Epithelial cell of prostate (primary cell): Measurements from ENCODE around the gene FOXD2.
A peak's percentile ranks its signal among the peaks of the same experiment; 100 is the strongest.

Experiments used
- DNase-seq: peaks from one replicate; pipeline ENCODE4 v3.0.0-alpha.2; 2011; ENCODE audit warnings: low read depth, low spot score
- H3K27ac ChIP-seq: fragments of 450-650 bp; 2 replicates; pipeline ENCODE4 v1.5.1; 2017; ENCODE audit warnings: mild to moderate bottlenecking

The FOXD2 gene

DNA sequence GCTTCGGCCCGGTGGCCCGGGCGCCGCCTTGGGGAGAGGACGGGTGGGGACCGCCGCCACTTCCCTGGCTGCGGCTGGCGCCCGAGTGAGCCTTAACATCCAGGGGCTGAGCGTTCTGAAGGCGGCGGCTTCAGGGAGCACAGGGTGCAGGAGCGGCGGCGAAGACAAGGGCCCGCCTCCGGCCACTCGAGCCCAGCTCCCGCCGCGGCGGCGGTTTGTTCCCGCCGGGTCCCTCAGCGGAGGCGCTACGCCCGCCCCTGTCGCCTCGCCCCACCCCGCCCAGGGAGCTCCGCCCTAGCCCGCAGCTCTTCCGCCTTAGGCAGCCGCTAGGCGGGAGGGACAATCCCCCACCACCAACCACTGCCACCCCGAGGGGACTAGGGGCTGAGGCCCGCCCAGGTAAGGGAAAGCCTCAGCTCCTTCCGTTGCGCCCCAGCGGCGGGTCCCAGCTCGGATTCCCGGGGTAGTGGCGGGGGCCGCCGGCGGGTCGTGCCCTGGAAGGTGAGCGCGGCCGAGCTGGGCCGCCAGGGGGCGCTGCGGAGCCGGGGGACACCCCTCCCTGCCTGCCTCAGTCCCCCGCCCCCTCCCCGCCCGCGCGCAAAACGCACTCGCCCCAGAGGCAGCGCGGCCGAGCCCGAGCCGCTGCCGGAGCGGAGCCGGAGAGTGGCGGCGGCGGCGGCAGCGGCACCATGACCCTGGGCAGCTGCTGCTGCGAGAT, at the start of gene FOXD2:
Gene FOXD2 (plus strand): TSS at position 598 of the 718 bp plus-strand sequence. CDS start 92 bp downstream, at position 690.
- no peak for DNase-seq
- peak within 1 kb of the TSS; percentile 56 for H3K27ac ChIP-seq

DNA sequence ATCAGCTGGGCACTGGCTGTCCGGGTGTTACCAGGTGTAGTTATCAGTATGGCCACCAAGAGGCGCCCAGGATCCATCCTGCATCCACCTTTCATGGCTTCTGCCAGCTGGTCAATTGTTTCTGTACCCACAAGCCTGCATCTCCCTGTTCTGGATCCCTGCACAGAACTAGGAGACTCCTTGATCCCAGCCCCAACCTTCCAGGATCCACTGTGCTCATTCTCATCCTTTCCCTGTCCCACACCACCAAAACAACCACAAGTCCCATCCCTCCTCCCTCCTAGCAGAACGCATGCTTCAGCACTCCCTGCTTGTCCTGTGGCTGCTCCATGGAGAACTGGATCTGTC, 49.0 kb upstream of the FOXD2 start:
- no peak for DNase-seq
- no peak overlapping the region for H3K27ac ChIP-seq

DNA sequence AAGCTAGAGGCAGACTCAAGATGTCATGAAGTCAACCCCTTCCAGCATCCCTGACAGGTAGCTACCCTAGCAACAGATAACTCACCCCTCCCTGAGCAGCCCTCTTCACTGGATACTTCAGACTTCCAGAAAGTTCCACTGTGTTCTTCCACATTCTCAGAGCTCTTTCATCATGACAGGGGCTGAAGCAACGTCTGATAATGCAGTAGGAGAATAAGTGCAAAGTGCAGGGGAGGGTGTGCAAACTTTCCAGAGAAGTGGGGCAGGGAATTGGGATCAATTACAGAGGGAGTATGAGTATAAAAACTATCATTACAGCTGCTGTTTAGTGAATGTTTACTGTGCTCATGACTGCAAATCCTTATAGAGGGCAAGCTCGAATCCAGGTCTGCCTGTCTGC, 48.1 kb upstream of the FOXD2 start:
- no peak for DNase-seq
- H3K27ac ChIP-seq: no peak overlapping the region

DNA sequence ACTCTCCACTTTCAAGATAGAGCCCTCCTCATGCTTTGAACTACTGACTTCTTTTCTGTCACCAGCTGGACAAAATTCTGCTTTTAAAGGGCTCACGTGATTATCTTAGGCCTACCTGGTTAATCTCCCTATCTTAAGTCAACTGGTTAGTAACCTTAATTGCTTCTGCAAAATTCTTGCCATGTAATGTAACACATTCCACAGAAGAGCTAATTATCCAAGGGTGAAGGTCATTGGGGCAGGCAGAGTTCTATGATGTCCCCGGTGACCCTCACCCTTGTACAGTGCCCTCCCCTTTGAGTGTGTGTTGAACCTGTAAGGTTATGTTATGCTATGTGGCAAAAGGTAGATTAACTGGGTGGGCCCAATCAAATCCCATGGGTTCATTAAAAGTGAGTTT, 47.0 kb upstream of the FOXD2 start:
- no peak overlapping the region for H3K27ac ChIP-seq
- DNase-seq: no peak

DNA sequence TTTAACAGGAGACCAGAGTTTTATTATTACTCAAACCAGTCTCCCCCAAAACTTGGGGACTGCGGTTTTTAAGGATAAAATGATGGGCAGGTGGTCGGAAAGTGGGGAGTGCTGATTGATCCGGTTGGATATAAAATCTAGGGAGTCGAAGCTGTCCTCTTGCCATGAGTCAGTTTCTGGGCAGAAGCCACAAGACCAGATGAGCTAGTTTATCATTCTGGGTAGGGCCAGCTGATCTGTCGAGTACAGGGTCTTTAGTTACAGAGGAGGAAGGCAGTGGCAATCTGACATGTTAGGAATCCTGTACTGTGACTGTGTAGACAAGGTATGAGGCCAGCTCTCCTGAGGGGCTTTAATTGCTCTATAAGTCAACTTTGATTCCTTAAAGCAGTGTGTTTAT, 44.7 kb upstream of the FOXD2 start:
- no peak overlapping the region for H3K27ac ChIP-seq
- no peak for DNase-seq

DNA sequence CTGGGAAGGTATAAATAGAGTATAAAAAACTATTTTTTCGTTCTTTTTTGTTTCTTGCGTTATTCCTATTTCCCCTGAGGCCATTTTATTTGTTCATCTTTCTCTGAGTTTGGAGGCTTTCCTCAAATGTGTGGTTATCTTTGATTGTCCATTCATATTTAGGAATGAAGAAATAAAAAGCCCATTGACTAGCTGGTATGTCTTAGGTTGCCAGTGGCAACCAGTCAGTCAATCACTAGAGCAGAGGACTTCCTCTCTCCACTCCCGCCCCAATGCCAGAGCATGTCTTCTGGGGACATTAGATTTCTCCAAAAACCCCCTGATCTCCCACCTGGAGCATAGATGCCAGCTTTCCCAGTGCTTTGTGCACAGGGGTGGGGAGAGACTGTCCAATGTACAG, 42.4 kb upstream of the FOXD2 start:
- no peak overlapping the region for H3K27ac ChIP-seq
- DNase-seq: no peak

DNA sequence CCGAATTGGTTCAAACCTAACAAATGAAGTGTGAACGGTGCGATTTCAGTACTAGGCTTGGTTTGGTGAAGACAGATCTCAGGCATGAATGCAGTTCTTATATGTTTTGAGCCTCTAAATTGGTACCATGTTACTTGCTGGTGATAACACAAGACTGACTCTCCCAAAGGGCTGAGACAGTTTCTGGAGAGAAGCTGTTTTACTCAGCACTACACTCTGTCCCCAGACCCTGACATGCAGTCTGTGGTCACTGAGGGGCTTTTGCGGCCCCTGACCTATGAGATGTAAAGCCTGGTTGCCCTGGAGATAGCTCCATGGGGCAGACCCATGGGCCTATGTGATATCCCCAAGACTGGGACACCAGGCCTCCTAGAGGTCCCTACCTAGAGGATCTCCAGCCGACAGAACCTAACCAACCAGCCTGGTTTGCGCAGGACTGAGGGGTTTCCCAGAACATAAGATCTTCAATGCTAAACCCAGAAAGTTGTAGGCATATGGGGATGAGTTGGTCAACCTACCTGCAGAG, 41.1 kb upstream of the FOXD2 start:
- H3K27ac ChIP-seq: no peak overlapping the region
- no peak for DNase-seq

DNA sequence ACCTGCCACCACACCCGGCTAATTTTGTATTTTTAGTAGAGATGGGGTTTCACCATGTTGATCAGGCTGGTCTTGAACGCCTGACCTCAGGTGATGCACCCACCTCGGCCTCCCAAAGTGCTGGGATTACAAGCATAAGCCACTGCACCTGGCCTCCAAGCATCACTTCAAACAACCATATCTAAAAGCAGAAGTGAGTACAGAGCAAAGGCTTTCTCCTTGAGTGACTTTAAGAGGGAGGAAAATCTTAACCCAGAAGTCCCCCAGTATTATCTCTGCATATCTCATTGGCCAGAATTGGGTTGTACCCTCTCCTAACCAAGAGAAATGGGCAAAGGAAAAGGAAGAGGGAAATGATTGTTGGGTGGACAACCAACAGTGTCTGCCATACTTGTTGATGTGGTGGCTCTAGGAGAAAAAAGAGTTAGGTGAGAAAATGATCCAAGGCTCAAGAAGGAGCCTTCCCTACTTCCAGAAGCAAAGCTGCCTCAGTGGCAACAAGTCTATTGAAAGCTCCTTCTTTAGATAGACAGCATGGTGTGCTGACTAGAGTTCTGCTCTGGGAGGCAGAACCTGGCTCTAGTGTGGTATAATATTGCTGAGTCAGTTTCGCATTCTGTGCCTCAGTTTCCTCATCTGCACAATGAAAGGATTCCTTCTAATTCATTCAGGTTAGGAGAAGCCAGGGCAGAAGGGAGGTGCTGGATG, 38.6 kb upstream of the FOXD2 start:
- no peak overlapping the region for H3K27ac ChIP-seq
- DNase-seq: no peak

DNA sequence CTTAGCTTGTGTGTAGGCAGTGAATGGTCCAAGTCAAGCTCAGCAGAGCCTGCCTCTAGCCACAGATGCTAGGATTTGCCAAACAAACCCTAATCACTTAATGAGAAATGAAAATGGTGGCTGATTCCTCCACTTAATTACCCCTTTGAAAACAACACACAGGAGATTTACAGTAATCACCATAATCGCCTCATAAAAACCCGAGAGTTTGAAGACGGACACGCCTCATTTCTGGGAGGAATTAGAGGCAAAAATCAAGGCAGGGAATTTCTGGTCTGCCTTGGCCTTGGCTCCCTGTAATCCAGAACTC, 38.0 kb upstream of the FOXD2 start:
- DNase-seq: no peak
- H3K27ac ChIP-seq: no peak overlapping the region

DNA sequence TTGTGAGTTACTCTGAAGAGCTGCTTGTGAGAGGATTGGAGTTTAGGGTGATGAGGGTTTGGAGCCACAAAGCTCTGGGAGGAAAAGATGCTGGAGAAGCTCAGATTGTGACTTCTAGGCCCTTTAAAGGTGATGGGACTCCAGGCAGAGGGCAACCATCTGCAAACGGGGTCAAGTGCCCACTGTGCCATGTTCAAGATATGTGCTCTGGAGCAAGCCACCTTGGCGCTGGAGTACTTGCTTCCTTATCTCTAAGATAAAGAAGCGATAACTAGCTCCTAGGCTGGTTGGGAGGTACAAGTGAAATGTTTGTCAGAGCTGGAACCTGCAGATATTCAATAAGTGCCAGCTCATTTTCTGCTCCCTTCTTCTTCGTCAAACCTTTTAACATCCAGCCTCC, 36.1 kb upstream of the FOXD2 start:
- no peak overlapping the region for H3K27ac ChIP-seq
- DNase-seq: no peak

DNA sequence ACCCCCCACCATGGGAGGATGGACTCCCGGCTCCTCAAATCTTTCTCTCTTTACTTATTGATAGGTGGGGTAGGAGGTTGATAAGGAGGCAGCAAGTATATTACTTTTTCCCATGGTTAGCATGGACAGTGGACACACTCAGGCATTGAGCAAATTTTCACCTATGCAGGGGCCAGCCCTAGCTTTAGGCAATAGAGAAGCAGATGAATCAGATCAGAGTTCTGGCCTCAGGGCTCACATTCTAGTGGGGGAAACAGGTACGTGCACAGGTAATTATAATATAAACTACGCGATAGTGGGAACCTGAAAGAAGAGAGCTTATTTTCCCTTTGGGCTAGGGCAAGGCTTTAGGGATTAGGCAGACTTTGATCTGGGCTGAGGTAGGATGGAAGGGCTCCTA, 35.3 kb upstream of the FOXD2 start:
- H3K27ac ChIP-seq: no peak overlapping the region
- no peak for DNase-seq

DNA sequence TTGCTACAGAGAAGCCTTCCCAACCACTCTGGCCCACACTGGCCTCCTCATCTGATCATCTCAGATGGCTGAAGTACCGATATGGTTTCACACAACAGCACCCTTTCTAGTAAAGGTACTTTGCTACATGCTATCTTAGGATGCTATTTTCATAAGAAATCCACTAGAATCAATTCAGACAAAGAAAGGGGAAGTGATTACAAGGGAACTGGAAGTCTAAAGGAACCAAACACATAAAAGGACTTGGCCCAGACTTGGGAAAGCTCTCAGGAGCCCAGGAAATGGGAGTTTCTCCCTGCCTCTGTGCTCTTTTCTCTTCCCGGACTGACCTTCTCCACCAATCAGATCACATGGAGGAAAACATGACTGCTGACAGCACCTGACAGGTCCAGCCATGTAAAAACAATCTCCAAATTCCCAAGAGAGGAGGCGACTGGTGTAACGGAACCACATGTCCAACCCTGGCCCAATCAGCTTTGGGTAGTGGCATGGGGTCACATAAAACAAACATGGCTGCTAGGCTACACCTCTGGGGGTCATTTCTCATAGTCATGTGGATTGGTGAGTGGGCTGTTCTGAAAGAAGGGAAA, 34.4 kb upstream of the FOXD2 start:
- H3K27ac ChIP-seq: no peak overlapping the region
- no peak for DNase-seq

DNA sequence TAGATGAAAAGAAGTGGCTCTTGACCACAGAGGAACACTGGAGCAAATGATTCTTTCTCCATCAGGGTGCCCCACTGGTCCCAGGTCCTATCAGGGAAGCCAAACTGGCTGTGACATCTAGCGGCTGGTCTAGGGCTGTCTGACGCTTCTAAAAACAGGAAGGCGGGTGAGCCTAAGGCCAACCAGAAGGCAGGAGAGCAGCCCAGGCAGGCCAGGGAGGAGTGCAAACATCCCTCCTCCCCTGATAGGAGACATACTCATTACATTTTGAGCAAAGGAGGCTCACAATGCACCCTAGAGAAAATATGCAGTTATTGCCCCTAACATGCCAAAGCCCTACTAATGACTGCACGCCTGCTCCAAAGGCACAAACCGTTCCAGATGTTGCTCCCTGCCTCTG, 32.1 kb upstream of the FOXD2 start:
- H3K27ac ChIP-seq: no peak overlapping the region
- no peak for DNase-seq

DNA sequence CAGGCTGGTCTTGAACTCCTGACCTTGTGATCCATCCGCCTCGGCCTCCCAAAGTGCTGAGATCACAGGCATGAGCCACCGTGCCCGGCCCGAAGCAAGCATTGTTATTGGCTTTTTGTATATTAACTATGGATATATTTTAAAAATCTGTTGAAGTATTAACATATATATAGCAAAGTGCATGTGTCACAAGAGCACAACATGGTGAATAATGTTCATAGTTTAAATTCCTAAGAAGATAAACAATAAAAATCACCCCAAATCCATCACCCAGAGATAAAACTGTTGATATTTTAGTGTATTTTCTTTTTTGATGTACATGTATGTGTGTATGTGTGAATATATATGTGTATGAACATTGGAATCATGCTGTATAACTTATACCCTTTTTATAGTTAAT, 30.9 kb upstream of the FOXD2 start:
- H3K27ac ChIP-seq: no peak overlapping the region
- no peak for DNase-seq

DNA sequence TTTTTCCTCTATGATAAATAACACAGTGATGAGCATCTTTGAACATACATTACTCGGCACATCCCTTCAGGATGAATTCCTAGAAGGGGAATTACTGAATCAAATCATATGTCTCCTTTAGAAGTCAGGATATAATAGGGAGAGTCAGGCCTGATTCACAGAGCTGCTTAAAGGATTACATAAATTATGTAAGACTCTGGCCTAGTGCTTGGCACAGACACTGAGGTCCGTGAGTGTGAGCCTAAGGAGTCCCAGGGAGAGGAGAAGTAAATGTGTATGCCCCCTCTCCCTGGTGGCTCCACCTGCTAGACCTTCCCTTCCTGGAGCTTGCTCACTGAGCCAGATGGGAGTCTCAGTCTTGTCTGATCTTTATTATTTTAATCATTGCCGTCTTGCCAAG, 30.4 kb upstream of the FOXD2 start:
- DNase-seq: no peak
- H3K27ac ChIP-seq: no peak overlapping the region

DNA sequence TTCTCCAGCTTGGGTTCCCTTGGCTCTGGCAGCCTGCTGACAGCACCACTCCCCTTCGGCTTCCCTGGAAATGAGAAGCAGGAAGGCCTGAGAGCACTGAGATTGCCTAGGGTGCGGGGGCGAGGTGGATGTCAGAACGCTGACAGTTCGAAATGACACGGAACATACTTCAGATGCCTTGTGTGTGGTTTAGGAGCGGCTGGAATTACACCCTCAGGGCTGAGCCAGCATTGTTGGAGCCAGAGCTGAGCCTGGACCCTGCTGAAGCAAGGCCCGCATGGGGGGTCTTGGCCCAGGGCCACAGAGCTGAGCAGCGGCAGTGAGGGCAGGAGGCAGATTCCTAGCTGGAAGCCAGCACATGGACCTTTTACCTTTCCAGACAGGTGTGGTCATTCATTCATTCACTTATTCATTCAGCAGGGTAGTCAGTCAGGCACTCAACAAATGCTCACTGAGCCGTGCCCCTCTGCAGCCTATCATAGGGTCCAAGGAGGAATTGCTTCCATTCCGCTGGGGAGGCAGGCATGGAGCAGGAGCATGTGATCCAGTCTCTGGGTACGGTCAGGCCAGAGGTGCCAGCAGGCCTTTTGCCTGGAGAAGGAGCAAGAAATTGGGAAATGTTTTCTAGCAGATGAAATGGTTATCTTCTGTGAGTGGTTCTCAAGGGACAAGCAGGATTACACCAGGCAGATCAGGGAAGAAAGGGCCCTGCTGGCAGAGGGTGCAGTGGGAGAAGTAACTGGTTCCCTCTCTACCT, 28.4 kb upstream of the FOXD2 start:
- H3K27ac ChIP-seq: peak overlapping the region; percentile 45

DNA sequence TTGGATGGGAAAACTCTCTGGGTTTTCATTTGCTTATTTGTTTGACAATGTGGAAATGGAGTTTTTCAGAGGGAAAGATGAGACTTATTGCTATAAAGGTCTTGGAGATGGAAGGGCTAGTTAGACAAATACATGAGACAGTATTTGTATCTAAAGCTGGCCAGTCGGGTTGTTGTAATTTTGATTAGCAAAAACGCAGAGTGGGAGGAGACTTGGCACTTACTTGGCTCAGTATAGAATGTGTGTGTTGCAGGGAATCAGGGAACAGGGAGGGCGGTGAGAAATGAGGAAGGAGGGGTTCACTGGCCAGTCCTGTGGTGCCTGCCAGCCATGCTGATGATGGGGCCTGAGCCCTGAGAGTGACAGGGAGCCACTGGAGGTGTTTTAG, 27.8 kb upstream of the FOXD2 start:
- peak overlapping the region; percentile 45 for H3K27ac ChIP-seq
- DNase-seq: no peak

More for the DNA sequence above, 28.4 kb upstream of the FOXD2 start:
- no peak for DNase-seq

DNA sequence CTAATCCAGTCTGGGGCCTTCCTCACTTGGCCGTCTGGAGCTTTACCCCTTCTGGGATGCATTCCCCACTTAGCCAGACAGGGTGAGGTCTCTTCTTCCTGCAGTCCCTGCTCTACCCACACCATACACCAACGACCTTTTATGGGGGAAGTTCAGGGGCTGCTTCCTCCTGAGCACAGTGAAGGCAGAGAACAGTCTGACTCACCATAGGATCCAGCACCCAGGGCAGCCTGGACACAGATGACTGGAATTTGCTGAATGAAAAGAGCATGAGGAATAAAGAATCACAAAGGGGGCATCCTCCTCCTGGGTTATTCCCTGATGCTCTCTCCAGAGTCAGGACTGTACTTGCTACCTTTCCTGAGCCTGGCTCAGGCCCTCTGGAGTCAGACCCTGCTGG, 26.4 kb upstream of the FOXD2 start:
- DNase-seq: no peak
- H3K27ac ChIP-seq: no peak overlapping the region

DNA sequence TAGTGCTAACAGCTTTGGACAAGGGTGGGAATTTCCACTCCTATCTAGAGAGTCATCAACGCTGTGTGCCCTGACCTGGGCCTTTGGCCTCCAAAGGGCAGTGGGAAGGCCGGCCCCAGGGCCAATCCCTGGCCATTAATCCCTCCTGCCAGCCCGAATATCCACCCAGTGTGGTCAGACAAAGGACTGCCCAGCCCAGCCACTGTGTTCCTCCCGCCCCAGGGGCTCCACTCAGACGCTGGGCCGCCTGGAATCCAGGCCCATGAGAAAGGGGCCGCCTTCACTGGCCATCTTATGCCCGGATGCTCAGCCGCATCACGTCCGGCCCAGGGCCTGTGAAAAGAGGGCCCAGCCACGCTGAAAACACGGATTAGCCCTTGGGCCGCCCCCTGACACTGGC, 25.4 kb upstream of the FOXD2 start:
- DNase-seq: no peak
- no peak overlapping the region for H3K27ac ChIP-seq

DNA sequence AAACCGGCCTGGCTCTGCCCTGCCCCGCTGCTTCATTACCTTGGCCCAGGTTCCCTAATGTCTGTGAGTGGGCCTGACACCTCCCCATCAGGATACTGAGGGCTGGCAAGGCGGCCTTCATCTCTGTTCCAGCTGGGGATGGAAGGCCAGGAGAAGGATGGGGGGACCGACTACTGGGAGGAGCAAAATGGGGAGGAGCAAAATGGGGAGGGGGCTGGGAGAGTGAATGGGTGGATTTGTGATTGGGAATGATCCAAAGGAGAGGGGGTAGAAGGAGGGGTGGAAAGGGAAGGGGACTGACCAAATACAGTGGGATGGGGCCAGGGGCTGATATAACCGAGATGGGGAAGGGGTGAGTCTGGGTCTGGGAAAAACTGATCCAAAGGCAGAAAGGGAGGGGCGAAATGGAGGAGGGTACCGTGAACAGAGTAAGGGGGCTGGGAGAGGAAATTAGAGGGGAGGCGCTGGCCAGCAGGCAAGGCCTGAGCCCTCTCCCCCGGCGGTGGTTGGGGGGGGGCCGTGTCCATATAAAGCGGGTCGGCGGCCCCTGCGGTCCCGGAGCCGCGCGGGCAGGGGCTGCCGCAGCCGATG, 22.0 kb upstream of the FOXD2 start, which contains the start of gene FOXE3:
Gene FOXE3 (plus strand): TSS at position 558 of the 591 bp plus-strand sequence. CDS start 31 bp downstream, at position 589.
- no peak for DNase-seq
- no peak within 1 kb of the TSS for H3K27ac ChIP-seq
